ENCODE data around the gene STUM.
A peak's percentile ranks its signal among the peaks of the same experiment; 100 is the strongest.

Gene STUM

GRCh38 chr1:226534098-226534497 is 14.5 kb upstream of the STUM start:
- no peak for DNase-seq (ENCODE audit: low read depth)

- DNase-seq (ENCODE audit: low read depth), result no peak
These were observed 13.9 kb upstream of the STUM start for GRCh38 chr1:226534645-226535044.

- no peak for DNase-seq (ENCODE audit: low read depth)
These were observed 12.9 kb upstream of the STUM start for GRCh38 chr1:226535666-226536065.

- DNase-seq (ENCODE audit: low read depth), result no peak
These were observed 7.3 kb upstream of the STUM start for GRCh38 chr1:226541231-226541630.

GRCh38 chr1:226541631-226542622 is 6.6 kb upstream of the STUM start:
- DNase-seq (ENCODE audit: low read depth), result no peak

- DNase-seq (ENCODE audit: low read depth), result no peak
These were observed 5.9 kb upstream of the STUM start for GRCh38 chr1:226542623-226543103.

GRCh38 chr1:226545836-226546596 is 2.5 kb upstream of the STUM start:
- no peak for DNase-seq (ENCODE audit: low read depth)

- DNase-seq (ENCODE audit: low read depth), result no peak
These were observed 1.6 kb upstream of the STUM start for GRCh38 chr1:226546926-226547325.

GRCh38 chr1:226547754-226548191 is 791 bp upstream of the STUM start:
- peak; percentile 47 for DNase-seq (ENCODE audit: low read depth)

- DNase-seq (ENCODE audit: low read depth), result no peak
These were observed 751 bp downstream of the STUM start for GRCh38 chr1:226549094-226549936.

- no peak for DNase-seq (ENCODE audit: low read depth)
These were observed 1.5 kb downstream of the STUM start for GRCh38 chr1:226549937-226550671.

- DNase-seq (ENCODE audit: low read depth), result no peak
These were observed 2.1 kb downstream of the STUM start for GRCh38 chr1:226550672-226551041.

GRCh38 chr1:226551299-226551698 is 2.7 kb downstream of the STUM start:
- no peak for DNase-seq (ENCODE audit: low read depth)

GRCh38 chr1:226552061-226552460 is 3.5 kb downstream of the STUM start:
- no peak for DNase-seq (ENCODE audit: low read depth)

GRCh38 chr1:226553266-226553923 is 4.8 kb downstream of the STUM start:
- DNase-seq (ENCODE audit: low read depth), result no peak

GRCh38 chr1:226553924-226554282 is 5.3 kb downstream of the STUM start:
- DNase-seq (ENCODE audit: low read depth), result no peak

- no peak for DNase-seq (ENCODE audit: low read depth)
These were observed 6.5 kb downstream of the STUM start for GRCh38 chr1:226555092-226555491.

GRCh38 chr1:226557424-226557823 is 8.9 kb downstream of the STUM start:
- no peak for DNase-seq (ENCODE audit: low read depth)

- DNase-seq (ENCODE audit: low read depth), result no peak
These were observed 9.6 kb downstream of the STUM start for GRCh38 chr1:226558036-226558650.

- no peak for DNase-seq (ENCODE audit: low read depth)
These were observed 11.7 kb downstream of the STUM start for GRCh38 chr1:226560243-226560642.

Data from stimulated activated CD4-positive, alpha-beta T cell treated with anti-CD3 and anti-CD28 coated beads, Interleukin-2, amount 100 ng/mL, for 4 hours (primary cell).